Natural killer cell (primary cell): Measurements from ENCODE around the gene TARS2. TPM values are rescaled to one million over a fixed set of nuclear protein-coding genes. Genes with fewer than 3 reads are reported as not detected.
A peak's percentile ranks its signal among the peaks of the same experiment; 100 is the strongest.

Experiments
- ATAC-seq, 3 donors: fragments of 150-1000 bp in 2 of 3; fragments of 200-7000 bp in 1 of 3; cut with Tn5 transposase; 1 replicate in 1 of 3; 2 replicates in 2 of 3; pipeline ENCODE4 v1.10.0; 2021; ENCODE audit warnings: mild to moderate bottlenecking in 2 of 3, moderate library complexity in 2 of 3
- DNase-seq, 2 donors: peaks; one replicate each; pipeline versions ENCODE4 v3.0.0 to v3.0.0-alpha.2; 2013 to 2021; ENCODE audit warnings: mixed read lengths in 1 of 2
- H3K27ac ChIP-seq: one replicate; pipeline ENCODE4 v1.5.1; 2013; ENCODE audit warnings: mild to moderate bottlenecking, low read length
- H3K27me3 ChIP-seq: one replicate; pipeline ENCODE4 v1.6.1; 2013; ENCODE audit warnings: low read length; ENCODE audit not compliant: control insufficient read depth, insufficient read depth
- H3K36me3 ChIP-seq: one replicate; pipeline ENCODE4 v1.6.1; 2013; ENCODE audit warnings: low read length; ENCODE audit not compliant: control insufficient read depth, insufficient read depth
- H3K4me1 ChIP-seq: one replicate; pipeline ENCODE4 v1.6.1; 2013; ENCODE audit warnings: low read length; ENCODE audit not compliant: control insufficient read depth, insufficient read depth
- H3K4me3 ChIP-seq: one replicate; pipeline ENCODE4 v1.5.1; 2013; ENCODE audit warnings: low read length
- H3K9me3 ChIP-seq: one replicate; pipeline ENCODE4 v1.6.1; 2013; ENCODE audit warnings: low read length; ENCODE audit not compliant: control insufficient read depth, insufficient read depth
- H3K27ac Mint-ChIP-seq, 2 donors: one replicate each; pipeline ENCODE4 v1.8.0; 2022; ENCODE audit warnings: mild to moderate bottlenecking in 2 of 2, mixed read lengths in 2 of 2, moderate library complexity in 1 of 2
- H3K27me3 Mint-ChIP-seq, 2 donors: one replicate each; pipeline ENCODE4 v1.8.0; 2022; ENCODE audit warnings: low read depth in 2 of 2, mixed read lengths in 2 of 2
- H3K36me3 Mint-ChIP-seq: one replicate; pipeline ENCODE4 v1.8.0; 2022; ENCODE audit warnings: mixed read lengths
- H3K4me1 Mint-ChIP-seq, 2 donors: one replicate each; pipeline ENCODE4 v1.8.0; 2022; ENCODE audit warnings: mixed read lengths in 2 of 2
- H3K4me3 Mint-ChIP-seq: one replicate; pipeline ENCODE4 v1.8.0; 2022; ENCODE audit warnings: mild to moderate bottlenecking, moderate library complexity, mixed read lengths
- H3K9me3 Mint-ChIP-seq, 2 donors: one replicate each; pipeline ENCODE4 v1.8.0; 2022; ENCODE audit warnings: mixed read lengths in 2 of 2
- WGBS: methylation state at CpG from one replicate; pipeline ENCODE4 v1.1.7; 2013; ENCODE audit warnings: missing lambda C conversion rate; ENCODE audit not compliant: insufficient coverage; 5-methylcytosine and 5-hydroxymethylcytosine counted together
- intact Hi-C: fragments of 100-400 bp; cut with micrococcal nuclease; formaldehyde crosslinking; loops from one replicate; pipeline ENCODE4 v1.14.2; 2022
- total RNA-seq, 4 donors: library from RNA; stranded (reverse); fragments of 120-200 nt in 1 of 4; gene quantifications; one replicate each; pipeline versions ENCODE4 v1.2.3 to v1.2.4, GENCODE V29; 2013 to 2022
- TF ChIP-seq, protein P1 (sequence below): fragments of 200-600 bp; IDR thresholded peaks from one replicate; pipeline ENCODE4 v1.8.0; 2022; ENCODE audit warnings: antibody characterized with exemption

The TARS2 gene
- total RNA-seq, 3 donors from 2014 or later (not counting 1 experiment from before 2014, with no cell fraction given): 34.7 to 50.0 (median 44.9) TPM

DNA sequence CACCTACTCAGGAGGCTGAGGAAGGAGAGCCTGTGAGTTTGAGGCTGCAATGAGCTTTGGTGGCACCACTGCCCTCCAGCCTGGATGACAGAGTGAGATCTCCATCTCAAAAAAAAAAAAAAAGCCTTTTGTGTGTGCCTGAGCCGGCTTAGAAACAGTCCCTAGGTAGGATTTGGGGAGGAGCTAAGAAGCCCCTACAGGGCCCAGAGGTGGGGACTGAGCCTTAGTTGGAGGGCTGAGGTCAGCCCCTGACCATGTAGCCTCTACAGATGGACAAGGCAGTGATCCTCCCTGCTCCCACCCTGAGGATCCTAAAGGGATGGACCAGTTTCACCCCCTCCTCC, 64.5 kb downstream of the TARS2 start:
- Mint-ChIP-seq H3K9me3 (no peaks in the 10 kb centered on the region), H3K36me3 (no peaks in the 10 kb centered on the region), H3K27me3 (peaks cover 0 to 7% of the 10 kb centered on the region in 2 donors), H3K4me1 (peaks cover 4 to 27% of the 10 kb centered on the region in 2 donors), H3K27ac (no peak overlapping the region), H3K4me3 (no peak overlapping the region)
- TF ChIP-seq, protein P1, sequence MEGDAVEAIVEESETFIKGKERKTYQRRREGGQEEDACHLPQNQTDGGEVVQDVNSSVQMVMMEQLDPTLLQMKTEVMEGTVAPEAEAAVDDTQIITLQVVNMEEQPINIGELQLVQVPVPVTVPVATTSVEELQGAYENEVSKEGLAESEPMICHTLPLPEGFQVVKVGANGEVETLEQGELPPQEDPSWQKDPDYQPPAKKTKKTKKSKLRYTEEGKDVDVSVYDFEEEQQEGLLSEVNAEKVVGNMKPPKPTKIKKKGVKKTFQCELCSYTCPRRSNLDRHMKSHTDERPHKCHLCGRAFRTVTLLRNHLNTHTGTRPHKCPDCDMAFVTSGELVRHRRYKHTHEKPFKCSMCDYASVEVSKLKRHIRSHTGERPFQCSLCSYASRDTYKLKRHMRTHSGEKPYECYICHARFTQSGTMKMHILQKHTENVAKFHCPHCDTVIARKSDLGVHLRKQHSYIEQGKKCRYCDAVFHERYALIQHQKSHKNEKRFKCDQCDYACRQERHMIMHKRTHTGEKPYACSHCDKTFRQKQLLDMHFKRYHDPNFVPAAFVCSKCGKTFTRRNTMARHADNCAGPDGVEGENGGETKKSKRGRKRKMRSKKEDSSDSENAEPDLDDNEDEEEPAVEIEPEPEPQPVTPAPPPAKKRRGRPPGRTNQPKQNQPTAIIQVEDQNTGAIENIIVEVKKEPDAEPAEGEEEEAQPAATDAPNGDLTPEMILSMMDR: no peak
- Histone ChIP-seq H3K9me3 (no peaks in the 10 kb centered on the region), H3K4me3 (no peak overlapping the region), H3K36me3 (no peaks in the 10 kb centered on the region), H3K4me1 (peaks cover 43% of the 10 kb centered on the region), H3K27me3 (peaks cover 4% of the 10 kb centered on the region), H3K27ac (no peak overlapping the region)
- ATAC-seq (no peak), DNase-seq (no peak)
- intact Hi-C loops: no loop called here
- WGBS: 11% methylated on average over 1 of the region's 1 CpG

- TF ChIP-seq, protein P1: no peak
- H3K4me3 ChIP-seq: no peak overlapping the region
- peaks cover 43% of the 10 kb centered on the region for H3K4me1 ChIP-seq
- H3K27me3 ChIP-seq: peaks cover 4% of the 10 kb centered on the region
- peak overlapping the region in 1 of 2 donors; percentile 27 for H3K27ac Mint-ChIP-seq
- no peak for DNase-seq
- 30% methylated on average over 13 of the region's 13 CpGs for WGBS
- no peak overlapping the region for H3K4me3 Mint-ChIP-seq
- H3K9me3 Mint-ChIP-seq: no peaks in the 10 kb centered on the region
- H3K4me1 Mint-ChIP-seq: peaks cover 4 to 28% of the 10 kb centered on the region in 2 donors
- no peaks in the 10 kb centered on the region for H3K36me3 Mint-ChIP-seq
- no peaks in the 10 kb centered on the region for H3K9me3 ChIP-seq
- intact Hi-C loops: no loop called here
- H3K36me3 ChIP-seq: no peaks in the 10 kb centered on the region
- peaks cover 0 to 7% of the 10 kb centered on the region in 2 donors for H3K27me3 Mint-ChIP-seq
- no peak overlapping the region for H3K27ac ChIP-seq
- ATAC-seq: peak; percentile 16 to 65 (median 43)
Measured at GRCh38 chr1:150552128-150552910, 65.1 kb downstream of the TARS2 start.

GRCh38 chr1:150552911-150553289, 65.7 kb downstream of the TARS2 start:
- TF ChIP-seq, protein P1: no peak
- ATAC-seq (no peak), DNase-seq (no peak)
- Histone ChIP-seq H3K27me3 (peaks cover 4% of the 10 kb centered on the region), H3K4me1 (peaks cover 43% of the 10 kb centered on the region), H3K9me3 (no peaks in the 10 kb centered on the region), H3K4me3 (no peak overlapping the region), H3K27ac (no peak overlapping the region), H3K36me3 (no peaks in the 10 kb centered on the region)
- Mint-ChIP-seq H3K27me3 (peaks cover 0 to 7% of the 10 kb centered on the region in 2 donors), H3K4me1 (peaks cover 4 to 33% of the 10 kb centered on the region in 2 donors), H3K36me3 (no peaks in the 10 kb centered on the region), H3K9me3 (no peaks in the 10 kb centered on the region), H3K27ac (peak overlapping the region in 1 of 2 donors; percentile 27), H3K4me3 (no peak overlapping the region)
- intact Hi-C loops: no loop called here
- WGBS: 86% methylated on average over 12 of the region's 12 CpGs
